LNCaP clone FGC (cell line): ENCODE measurements around the gene EME2.

Experiments
- DNase-seq: peaks from one replicate; pipeline ENCODE4 v3.0.0-alpha.2; 2011; ENCODE audit warnings: low read depth
- H3K4me3 ChIP-seq: 2 replicates; pipeline ENCODE4 v1.5.1; 2011; ENCODE audit warnings: mild to moderate bottlenecking, low read depth, low read length, control low read depth
- TF ChIP-seq, protein P1 (sequence below): IDR thresholded peaks from 2 replicates; pipeline ENCODE4 v1.5.1; 2012; ENCODE audit warnings: mild to moderate bottlenecking; ENCODE audit not compliant: control insufficient read depth, insufficient read depth; ENCODE audit errors: extremely low read depth

The EME2 gene

DNA sequence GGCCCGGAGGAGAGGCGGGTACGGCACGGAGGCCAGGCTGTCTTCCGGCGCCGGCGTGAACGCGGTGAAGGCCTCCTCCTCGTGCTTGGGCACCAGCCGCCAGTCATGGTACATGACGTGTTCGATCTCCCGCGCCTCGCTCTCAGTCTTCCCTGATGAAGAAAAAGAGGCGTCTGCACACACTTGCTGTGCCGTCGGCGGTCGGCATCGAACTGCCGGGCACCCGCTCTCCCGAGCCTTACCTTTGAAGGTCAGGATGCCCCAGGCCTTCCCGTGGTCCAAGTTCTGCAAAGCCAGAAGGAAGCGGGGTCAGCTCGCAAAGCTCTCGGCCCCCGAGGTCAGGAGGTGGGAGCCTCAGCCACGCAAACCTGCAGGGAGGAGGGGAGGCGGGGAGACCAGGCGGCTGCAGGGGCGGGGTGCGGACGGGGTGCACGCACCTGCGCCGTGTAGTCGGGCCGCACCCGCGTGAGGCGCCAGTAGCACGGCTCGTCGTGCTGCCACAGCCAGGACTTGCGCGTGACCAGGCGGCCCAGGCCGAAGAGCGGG is at the start of gene EME2:
EME2 (plus strand) TSS at position 449 of the 546 bp plus-strand sequence. CDS start 418 bp downstream, outside the sequence.
- peak within 1 kb of the TSS; percentile 94 for H3K4me3 ChIP-seq
- DNase-seq: no peak
- TF ChIP-seq, protein P1, sequence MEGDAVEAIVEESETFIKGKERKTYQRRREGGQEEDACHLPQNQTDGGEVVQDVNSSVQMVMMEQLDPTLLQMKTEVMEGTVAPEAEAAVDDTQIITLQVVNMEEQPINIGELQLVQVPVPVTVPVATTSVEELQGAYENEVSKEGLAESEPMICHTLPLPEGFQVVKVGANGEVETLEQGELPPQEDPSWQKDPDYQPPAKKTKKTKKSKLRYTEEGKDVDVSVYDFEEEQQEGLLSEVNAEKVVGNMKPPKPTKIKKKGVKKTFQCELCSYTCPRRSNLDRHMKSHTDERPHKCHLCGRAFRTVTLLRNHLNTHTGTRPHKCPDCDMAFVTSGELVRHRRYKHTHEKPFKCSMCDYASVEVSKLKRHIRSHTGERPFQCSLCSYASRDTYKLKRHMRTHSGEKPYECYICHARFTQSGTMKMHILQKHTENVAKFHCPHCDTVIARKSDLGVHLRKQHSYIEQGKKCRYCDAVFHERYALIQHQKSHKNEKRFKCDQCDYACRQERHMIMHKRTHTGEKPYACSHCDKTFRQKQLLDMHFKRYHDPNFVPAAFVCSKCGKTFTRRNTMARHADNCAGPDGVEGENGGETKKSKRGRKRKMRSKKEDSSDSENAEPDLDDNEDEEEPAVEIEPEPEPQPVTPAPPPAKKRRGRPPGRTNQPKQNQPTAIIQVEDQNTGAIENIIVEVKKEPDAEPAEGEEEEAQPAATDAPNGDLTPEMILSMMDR: no peak

DNA sequence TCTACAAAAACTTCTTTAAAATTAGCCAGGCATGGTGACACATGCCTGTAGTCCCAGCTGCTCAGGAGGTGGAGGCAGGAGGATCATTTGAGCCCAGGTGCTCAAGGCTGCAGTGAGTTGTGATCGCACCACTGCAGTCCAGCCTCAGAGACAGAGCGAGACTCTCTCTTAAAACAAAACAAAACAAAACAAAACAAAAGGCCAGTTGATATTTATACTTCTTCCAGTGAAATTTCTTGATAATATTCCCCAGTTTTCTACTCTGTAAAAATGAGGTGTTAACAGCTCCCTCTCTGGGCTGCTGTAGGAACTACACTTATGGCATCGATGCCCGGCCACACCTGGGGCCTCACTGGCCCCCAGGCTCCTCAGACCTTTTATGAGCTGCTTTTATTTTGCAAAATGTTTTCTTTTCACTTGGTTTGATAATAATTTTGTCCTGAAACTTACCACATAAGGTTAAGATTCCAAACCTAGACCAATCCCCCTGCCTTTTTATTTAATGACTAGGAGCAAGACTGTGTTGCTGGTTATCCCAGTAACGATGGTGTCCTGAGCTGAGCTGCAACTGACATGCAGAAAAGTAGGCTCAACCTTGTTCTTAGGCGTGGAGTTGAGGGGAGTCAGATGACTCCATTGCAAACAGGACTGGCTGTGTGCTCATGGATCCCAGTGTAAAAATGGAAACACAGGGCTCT is 49.0 kb upstream of the EME2 start:
- DNase-seq: no peak
- no peak overlapping the region for H3K4me3 ChIP-seq
- TF ChIP-seq, protein P1: peak; percentile 59

DNA sequence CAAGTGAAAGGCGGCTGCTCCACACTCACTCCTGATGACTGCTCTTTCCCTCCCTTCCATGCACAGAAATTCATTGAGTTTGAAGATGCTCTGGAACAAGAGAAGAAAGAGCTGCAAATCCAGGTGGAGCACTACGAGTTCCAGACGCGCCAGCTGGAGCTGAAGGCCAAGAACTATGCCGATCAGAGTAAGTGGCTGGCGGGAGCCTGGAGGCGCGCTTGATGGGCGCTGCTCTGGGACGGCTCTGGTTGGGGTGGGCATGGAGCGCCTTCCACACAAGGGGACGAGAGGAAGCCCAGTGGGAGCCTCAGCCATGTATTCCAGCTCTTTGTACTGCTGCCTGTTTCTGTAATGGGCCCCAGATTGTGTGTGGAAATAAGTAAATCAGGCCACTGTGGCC is 48.1 kb upstream of the EME2 start:
- TF ChIP-seq, protein P1: no peak
- no peak for DNase-seq
- no peak overlapping the region for H3K4me3 ChIP-seq

DNA sequence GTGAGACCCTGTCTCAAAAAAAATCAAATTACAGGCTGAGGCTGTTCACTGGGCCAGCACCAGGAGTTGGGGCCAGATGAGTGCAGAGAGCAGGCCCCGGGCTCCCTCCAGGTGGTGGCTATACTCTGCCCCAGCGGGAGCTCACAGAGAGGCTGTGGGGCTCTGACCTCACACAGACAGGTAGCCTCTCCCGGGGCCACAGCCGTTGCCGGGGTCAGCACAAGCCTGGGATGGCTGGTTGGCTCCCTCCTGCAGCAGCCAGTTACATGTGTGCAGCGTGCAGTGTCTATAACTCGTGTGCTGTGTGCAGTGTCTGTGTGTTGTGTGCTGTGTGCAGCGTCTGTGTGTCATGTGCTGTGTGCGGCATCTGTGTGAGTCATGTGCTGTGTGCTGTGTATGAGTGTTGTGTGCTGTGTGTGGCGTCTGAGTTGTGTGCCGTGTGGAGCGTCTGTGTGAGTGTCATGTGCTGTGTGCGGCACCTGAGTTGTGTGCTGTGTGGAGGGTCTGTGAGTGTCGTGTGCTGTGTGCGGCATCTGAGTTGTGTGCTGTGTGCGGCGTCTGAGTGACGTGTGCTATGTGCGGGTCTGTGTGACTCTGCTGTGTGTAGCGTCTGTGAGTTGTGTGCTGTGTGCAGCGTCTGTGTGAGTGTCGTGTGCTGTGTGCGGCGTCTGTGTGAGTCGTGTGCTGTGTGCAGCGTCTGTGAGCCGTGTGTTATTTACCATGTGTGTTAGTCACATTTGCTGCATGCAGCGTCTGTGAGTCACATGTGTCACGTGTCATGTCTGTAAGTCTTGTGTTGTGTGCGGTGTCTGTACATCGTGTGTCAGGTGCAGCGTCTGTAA is 45.7 kb upstream of the EME2 start:
- TF ChIP-seq, protein P1: no peak
- DNase-seq: no peak
- no peak overlapping the region for H3K4me3 ChIP-seq

DNA sequence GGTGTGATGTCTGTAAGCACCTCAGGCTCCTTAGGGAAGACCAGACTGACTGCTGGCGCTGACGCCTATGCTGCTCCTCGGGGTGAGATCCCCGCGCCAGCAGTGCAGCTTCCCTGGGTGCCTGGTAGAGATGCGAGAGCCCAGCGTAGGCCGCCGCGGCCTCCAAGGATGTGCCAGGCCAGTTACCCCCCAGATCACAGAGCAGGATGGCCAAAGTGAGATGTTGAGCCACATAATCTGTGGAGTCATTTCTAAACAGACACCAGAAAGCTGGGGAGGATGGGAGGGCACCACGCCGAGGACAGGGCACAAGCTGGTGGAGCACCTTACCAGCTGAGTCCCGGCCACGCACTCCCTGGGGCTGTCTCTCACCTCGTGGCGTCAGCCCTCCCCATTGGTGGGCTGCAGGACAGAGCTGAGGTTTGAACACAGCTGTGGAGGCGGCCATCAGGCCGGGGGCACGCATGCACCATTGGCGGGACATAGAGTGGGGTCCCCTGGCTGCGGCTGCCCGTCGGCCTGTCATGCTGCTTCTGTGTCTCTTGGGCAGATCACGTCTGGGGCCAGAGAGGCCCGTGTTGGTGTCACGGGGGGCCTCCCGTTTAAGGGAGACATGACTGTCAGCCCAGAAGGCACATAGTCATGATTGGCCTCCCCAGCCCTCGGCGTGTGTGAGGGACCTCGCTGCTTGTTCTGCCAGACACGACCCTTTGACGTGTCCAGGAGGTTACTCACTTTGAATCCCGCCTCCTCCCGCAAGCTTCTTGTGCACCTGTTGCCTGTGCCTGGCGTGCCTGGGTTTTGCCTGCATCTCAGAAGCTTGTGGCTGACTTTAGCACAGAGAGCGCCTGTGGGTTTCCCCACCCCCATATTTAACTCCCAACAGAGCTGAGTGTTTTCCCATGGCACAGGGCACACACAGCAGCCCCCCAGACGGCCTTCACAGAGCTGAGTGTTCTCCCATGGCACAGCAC is 44.7 kb upstream of the EME2 start:
- TF ChIP-seq, protein P1: no peak
- H3K4me3 ChIP-seq: no peak overlapping the region
- DNase-seq: no peak

DNA sequence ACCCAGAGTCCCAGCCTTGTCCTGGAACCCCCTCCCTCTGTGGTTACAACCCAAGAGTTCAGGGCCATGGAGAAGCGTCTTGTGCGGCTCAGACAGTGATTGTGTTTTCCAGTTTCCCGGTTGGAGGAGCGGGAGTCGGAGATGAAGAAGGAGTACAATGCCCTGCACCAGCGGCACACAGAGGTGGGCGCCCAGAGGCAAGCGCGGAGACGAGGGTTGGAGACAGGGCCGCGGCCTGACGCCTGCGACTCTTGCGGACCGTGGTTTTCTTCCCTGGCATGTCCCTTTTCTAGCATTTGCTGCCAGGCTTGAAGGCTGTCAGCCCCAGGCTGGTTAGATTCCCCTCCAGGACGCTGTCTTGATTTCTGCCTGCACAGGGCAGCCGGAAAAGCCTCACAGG is 43.6 kb upstream of the EME2 start:
- TF ChIP-seq, protein P1: no peak
- no peak for DNase-seq
- H3K4me3 ChIP-seq: no peak overlapping the region
